ENCODE results near the gene B4GALNT2. TPM values are rescaled to one million over a fixed set of nuclear protein-coding genes. Genes with fewer than 3 reads are reported as not detected.

The B4GALNT2 gene
- polyA plus RNA-seq, 3 donors, result not detected

DNA sequence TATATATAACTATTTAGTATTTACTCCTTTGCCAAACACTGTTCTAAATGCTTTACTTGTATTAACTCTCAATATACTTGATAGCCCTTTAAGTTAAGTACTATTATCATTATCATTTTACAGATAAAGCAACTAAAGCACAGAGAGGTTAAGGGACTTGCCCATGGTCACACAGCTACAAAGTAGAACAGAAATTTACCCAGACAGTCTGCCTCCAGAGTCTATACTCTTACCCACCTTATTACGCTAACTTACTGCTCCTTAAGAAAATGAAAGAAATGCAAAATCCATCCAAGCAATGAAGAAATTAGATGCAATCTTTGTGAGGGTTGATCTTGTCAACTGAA lies 25.4 kb upstream of the B4GALNT2 start:
- Mint-ChIP-seq H3K4me1 (no peaks in the 10 kb centered on the region), H3K27ac (no peak overlapping the region), H3K27me3 (ENCODE audit: low read depth in 3 of 3) (peaks cover 2 to 14% (median 11%) of the 10 kb centered on the region in 3 donors), H3K4me3 (no peak overlapping the region), H3K9me3 (peaks cover 0 to 3% (median 0%) of the 10 kb centered on the region in 7 donors), H3K36me3 (no peaks in the 10 kb centered on the region)
- H3K4me1 ChIP-seq (ENCODE audit: control insufficient read depth in 1 of 2, insufficient read depth in 2 of 2, low read length in 2 of 2), result no peaks in the 10 kb centered on the region
- no peaks in the 10 kb centered on the region for H3K79me2 ChIP-seq (ENCODE audit: insufficient read depth, low read length)
- no peaks in the 10 kb centered on the region for H3K36me3 ChIP-seq (replicated peaks in 1 of 2; ENCODE audit: control insufficient read depth in 1 of 2, insufficient read depth in 2 of 2, low read length in 2 of 2)
- H3K4me3 ChIP-seq (replicated peaks in 1 of 3; ENCODE audit: low read depth in 2 of 3, low read length in 3 of 3), result no peak overlapping the region
- H3K9ac ChIP-seq (ENCODE audit: insufficient read depth, low read length, poor library complexity, severe bottlenecking), result no peak overlapping the region
- no peak overlapping the region for H2AFZ ChIP-seq (ENCODE audit: insufficient read depth, low read depth, low read length, poor library complexity, severe bottlenecking)
- TF ChIP-seq, protein P1, sequence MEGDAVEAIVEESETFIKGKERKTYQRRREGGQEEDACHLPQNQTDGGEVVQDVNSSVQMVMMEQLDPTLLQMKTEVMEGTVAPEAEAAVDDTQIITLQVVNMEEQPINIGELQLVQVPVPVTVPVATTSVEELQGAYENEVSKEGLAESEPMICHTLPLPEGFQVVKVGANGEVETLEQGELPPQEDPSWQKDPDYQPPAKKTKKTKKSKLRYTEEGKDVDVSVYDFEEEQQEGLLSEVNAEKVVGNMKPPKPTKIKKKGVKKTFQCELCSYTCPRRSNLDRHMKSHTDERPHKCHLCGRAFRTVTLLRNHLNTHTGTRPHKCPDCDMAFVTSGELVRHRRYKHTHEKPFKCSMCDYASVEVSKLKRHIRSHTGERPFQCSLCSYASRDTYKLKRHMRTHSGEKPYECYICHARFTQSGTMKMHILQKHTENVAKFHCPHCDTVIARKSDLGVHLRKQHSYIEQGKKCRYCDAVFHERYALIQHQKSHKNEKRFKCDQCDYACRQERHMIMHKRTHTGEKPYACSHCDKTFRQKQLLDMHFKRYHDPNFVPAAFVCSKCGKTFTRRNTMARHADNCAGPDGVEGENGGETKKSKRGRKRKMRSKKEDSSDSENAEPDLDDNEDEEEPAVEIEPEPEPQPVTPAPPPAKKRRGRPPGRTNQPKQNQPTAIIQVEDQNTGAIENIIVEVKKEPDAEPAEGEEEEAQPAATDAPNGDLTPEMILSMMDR (IDR thresholded peaks at IDR 0.05), result no peak
- intact Hi-C loops (cut with micrococcal nuclease), result no loop called here
- DNase-seq, result no peak
- H3K4me2 ChIP-seq (replicated peaks; ENCODE audit: extremely low read depth, low read length, poor library complexity, severe bottlenecking), result no peak overlapping the region
- no CpG with 5 or more reads among the region's 1 CpG for WGBS (ENCODE audit: insufficient coverage)
- H4K20me1 ChIP-seq (ENCODE audit: insufficient read depth, low read length), result no peaks in the 10 kb centered on the region
- H3K9me3 ChIP-seq (replicated peaks in 1 of 2; ENCODE audit: control insufficient read depth in 1 of 2, insufficient read depth in 1 of 2, low read length in 2 of 2), result no peaks in the 10 kb centered on the region
- H3K27me3 ChIP-seq (ENCODE audit: control insufficient read depth in 2 of 2, insufficient read depth in 2 of 2, low read length in 2 of 2), result no peaks in the 10 kb centered on the region
- no peak overlapping the region for H3K27ac ChIP-seq (ENCODE audit: low read depth in 1 of 2, low read length in 2 of 2)

DNA sequence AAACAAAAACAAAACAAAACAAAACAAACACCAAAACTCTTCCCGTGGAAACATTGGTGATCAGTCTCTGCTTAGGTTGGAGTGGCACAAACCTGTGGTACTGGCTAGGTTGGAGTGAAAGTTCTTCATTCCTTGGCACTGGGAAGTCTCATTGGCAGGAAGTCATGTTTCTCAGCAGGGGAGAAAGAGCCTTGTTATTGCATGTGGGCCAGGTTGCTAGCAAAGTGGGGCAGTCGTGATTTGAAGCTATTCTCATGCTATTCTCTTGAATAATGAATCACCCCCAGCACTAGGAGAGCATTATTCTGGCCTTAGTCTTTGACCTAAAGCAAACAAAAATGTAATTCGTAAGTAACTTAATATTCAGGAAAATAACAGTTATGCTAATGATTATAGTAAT lies 24.3 kb upstream of the B4GALNT2 start:
- no peak overlapping the region for H3K4me2 ChIP-seq (replicated peaks; ENCODE audit: extremely low read depth, low read length, poor library complexity, severe bottlenecking)
- TF ChIP-seq, protein P1 (IDR thresholded peaks at IDR 0.05), result no peak
- DNase-seq, result no peak
- H3K4me1 ChIP-seq (ENCODE audit: control insufficient read depth in 1 of 2, insufficient read depth in 2 of 2, low read length in 2 of 2), result no peaks in the 10 kb centered on the region
- intact Hi-C loops (cut with micrococcal nuclease), result no loop called here
- H3K9ac ChIP-seq (ENCODE audit: insufficient read depth, low read length, poor library complexity, severe bottlenecking), result no peak overlapping the region
- Mint-ChIP-seq H3K4me1 (no peaks in the 10 kb centered on the region), H3K27ac (no peak overlapping the region), H3K4me3 (no peak overlapping the region), H3K27me3 (ENCODE audit: low read depth in 3 of 3) (peaks cover 4 to 16% (median 15%) of the 10 kb centered on the region in 3 donors), H3K36me3 (no peaks in the 10 kb centered on the region), H3K9me3 (peaks cover 0 to 3% (median 0%) of the 10 kb centered on the region in 7 donors)
- no peak overlapping the region for H2AFZ ChIP-seq (ENCODE audit: insufficient read depth, low read depth, low read length, poor library complexity, severe bottlenecking)
- H3K9me3 ChIP-seq (replicated peaks in 1 of 2; ENCODE audit: control insufficient read depth in 1 of 2, insufficient read depth in 1 of 2, low read length in 2 of 2), result no peaks in the 10 kb centered on the region
- H4K20me1 ChIP-seq (ENCODE audit: insufficient read depth, low read length), result no peaks in the 10 kb centered on the region
- no peaks in the 10 kb centered on the region for H3K36me3 ChIP-seq (replicated peaks in 1 of 2; ENCODE audit: control insufficient read depth in 1 of 2, insufficient read depth in 2 of 2, low read length in 2 of 2)
- no peak overlapping the region for H3K27ac ChIP-seq (ENCODE audit: low read depth in 1 of 2, low read length in 2 of 2)
- no peaks in the 10 kb centered on the region for H3K27me3 ChIP-seq (ENCODE audit: control insufficient read depth in 2 of 2, insufficient read depth in 2 of 2, low read length in 2 of 2)
- no peaks in the 10 kb centered on the region for H3K79me2 ChIP-seq (ENCODE audit: insufficient read depth, low read length)
- H3K4me3 ChIP-seq (replicated peaks in 1 of 3; ENCODE audit: low read depth in 2 of 3, low read length in 3 of 3), result no peak overlapping the region
- no CpG with 5 or more reads among the region's 3 CpGs for WGBS (ENCODE audit: insufficient coverage)
